ENCODE data around the gene LRRC3C.

Gene LRRC3C

DNA sequence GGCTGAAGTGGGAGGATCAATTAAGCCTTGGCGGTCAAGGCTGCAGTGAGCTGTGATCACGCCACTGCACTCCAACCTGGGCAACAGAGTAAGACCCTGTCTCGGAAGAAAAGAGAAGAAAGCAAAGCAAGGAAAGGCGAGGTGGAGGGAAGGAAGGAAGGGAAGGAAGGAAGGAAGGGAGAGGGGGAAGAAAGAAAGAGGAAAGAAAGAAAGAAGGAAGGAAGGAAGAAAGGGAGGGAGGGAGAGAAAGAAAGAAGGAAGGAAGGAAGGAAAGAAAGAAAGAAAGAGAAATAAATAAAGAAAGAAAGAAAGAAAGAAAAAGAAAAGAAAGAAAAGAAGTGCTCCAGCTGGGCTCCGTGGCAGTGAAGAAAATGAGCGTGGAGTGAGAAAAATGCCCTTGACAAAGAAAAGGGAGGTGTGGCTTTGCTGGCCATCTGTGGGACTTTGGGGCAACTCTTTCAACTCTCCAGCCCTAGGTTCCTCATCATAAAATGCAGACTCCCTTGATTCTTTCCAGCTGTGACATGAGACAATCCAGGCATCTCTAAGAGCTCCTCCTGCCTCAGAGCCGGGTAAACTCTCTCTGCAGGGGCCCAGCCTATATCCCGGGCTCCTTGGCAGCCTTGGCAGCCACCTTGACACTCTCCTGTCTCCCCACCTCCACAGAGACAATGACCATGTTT, 37.6 kb downstream of the LRRC3C start:
- TF ChIP-seq YY1 (IDR thresholded peaks at IDR 0.05; ENCODE audit: low read depth): no peak
- TF ChIP-seq, protein P1, sequence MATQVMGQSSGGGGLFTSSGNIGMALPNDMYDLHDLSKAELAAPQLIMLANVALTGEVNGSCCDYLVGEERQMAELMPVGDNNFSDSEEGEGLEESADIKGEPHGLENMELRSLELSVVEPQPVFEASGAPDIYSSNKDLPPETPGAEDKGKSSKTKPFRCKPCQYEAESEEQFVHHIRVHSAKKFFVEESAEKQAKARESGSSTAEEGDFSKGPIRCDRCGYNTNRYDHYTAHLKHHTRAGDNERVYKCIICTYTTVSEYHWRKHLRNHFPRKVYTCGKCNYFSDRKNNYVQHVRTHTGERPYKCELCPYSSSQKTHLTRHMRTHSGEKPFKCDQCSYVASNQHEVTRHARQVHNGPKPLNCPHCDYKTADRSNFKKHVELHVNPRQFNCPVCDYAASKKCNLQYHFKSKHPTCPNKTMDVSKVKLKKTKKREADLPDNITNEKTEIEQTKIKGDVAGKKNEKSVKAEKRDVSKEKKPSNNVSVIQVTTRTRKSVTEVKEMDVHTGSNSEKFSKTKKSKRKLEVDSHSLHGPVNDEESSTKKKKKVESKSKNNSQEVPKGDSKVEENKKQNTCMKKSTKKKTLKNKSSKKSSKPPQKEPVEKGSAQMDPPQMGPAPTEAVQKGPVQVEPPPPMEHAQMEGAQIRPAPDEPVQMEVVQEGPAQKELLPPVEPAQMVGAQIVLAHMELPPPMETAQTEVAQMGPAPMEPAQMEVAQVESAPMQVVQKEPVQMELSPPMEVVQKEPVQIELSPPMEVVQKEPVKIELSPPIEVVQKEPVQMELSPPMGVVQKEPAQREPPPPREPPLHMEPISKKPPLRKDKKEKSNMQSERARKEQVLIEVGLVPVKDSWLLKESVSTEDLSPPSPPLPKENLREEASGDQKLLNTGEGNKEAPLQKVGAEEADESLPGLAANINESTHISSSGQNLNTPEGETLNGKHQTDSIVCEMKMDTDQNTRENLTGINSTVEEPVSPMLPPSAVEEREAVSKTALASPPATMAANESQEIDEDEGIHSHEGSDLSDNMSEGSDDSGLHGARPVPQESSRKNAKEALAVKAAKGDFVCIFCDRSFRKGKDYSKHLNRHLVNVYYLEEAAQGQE (IDR thresholded peaks at IDR 0.05; ENCODE audit: low read depth): no peak
- TF ChIP-seq, protein P2, sequence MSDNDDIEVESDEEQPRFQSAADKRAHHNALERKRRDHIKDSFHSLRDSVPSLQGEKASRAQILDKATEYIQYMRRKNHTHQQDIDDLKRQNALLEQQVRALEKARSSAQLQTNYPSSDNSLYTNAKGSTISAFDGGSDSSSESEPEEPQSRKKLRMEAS (IDR thresholded peaks at IDR 0.05): no peak
- TF ChIP-seq TEAD4 (IDR thresholded peaks at IDR 0.05): no peak
- TF ChIP-seq RAD21 (IDR thresholded peaks at IDR 0.05; ENCODE audit: low read depth): no peak

DNA sequence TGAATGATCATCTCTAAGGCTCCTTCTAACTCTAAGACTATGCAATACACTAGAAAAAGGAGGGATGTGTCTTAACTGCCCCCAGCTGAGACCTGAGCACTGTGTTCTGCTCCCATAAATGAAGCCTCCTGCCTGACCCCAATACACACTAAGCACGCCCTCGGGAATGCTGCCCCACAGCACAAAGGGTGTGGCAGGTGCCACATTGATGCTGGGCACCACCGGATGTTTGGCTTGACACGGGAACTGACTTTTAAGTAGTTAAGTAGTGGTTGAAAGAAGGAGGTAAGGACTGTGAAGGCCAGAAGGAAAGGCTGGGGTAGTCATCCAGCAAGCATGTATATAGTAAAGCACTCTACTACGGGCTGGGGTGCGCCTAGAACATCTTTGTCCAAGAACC, 39.2 kb downstream of the LRRC3C start:
- TF ChIP-seq FOXM1 (IDR thresholded peaks at IDR 0.05; ENCODE audit: borderline replicate concordance, low read depth) (no peak), TEAD4 (IDR thresholded peaks at IDR 0.05) (no peak), CEBPB (IDR thresholded peaks at IDR 0.05) (no peak), TCF12 (IDR thresholded peaks at IDR 0.05; ENCODE audit: low read depth) (no peak), RAD21 (IDR thresholded peaks at IDR 0.05; ENCODE audit: low read depth) (no peak), CREB1 (IDR thresholded peaks at IDR 0.05; ENCODE audit: low read depth) (no peak), ZBTB7A (IDR thresholded peaks at IDR 0.05; ENCODE audit: low read depth) (no peak), EGR1 (IDR thresholded peaks at IDR 0.05) (no peak), YY1 (IDR thresholded peaks at IDR 0.05; ENCODE audit: low read depth) (no peak), TAF1 (IDR thresholded peaks at IDR 0.05; ENCODE audit: low read depth) (no peak), EP300 (IDR thresholded peaks at IDR 0.05; ENCODE audit: borderline replicate concordance) (no peak), NFIC (IDR thresholded peaks at IDR 0.05) (no peak)
- TF ChIP-seq, protein P1 (IDR thresholded peaks at IDR 0.05; ENCODE audit: low read depth): no peak
- TF ChIP-seq, protein P3, sequence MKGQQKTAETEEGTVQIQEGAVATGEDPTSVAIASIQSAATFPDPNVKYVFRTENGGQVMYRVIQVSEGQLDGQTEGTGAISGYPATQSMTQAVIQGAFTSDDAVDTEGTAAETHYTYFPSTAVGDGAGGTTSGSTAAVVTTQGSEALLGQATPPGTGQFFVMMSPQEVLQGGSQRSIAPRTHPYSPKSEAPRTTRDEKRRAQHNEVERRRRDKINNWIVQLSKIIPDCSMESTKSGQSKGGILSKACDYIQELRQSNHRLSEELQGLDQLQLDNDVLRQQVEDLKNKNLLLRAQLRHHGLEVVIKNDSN (IDR thresholded peaks at IDR 0.05): no peak
- TF ChIP-seq, protein P2 (IDR thresholded peaks at IDR 0.05): no peak

DNA sequence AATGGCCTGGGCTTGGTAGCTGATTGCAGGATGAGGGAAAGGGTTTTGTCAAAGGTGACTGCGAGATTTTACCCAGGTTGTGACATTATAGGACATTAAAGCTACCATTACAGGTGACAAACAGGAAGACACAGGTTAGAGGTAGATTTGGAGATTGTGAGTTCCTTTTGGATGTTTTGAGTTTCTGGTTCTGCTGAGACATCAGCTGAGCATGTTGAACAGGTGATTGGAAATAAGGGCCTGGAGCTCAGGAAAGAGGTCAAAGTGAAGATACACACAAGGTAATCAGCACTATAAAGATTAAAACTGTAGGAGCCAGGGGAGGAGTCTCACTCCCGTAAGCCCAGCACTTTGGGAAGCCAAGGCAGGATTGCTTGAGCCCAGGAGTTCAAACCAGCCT, 41.2 kb downstream of the LRRC3C start:
- no peak for TF ChIP-seq TCF12 (IDR thresholded peaks at IDR 0.05; ENCODE audit: low read depth)
- TF ChIP-seq, protein P1 (IDR thresholded peaks at IDR 0.05; ENCODE audit: low read depth): no peak
- no peak for TF ChIP-seq CEBPB (IDR thresholded peaks at IDR 0.05)
- TF ChIP-seq NFIC (IDR thresholded peaks at IDR 0.05): no peak
- no peak for TF ChIP-seq FOXM1 (IDR thresholded peaks at IDR 0.05; ENCODE audit: borderline replicate concordance, low read depth)
- TF ChIP-seq TAF1 (IDR thresholded peaks at IDR 0.05; ENCODE audit: low read depth): no peak
- TF ChIP-seq EGR1 (IDR thresholded peaks at IDR 0.05): no peak
- TF ChIP-seq, protein P2 (IDR thresholded peaks at IDR 0.05): no peak
- TF ChIP-seq YY1 (IDR thresholded peaks at IDR 0.05; ENCODE audit: low read depth): no peak
- TF ChIP-seq CREB1 (IDR thresholded peaks at IDR 0.05; ENCODE audit: low read depth): no peak
- no peak for TF ChIP-seq EP300 (IDR thresholded peaks at IDR 0.05; ENCODE audit: borderline replicate concordance)
- TF ChIP-seq RAD21 (IDR thresholded peaks at IDR 0.05; ENCODE audit: low read depth): no peak
- TF ChIP-seq, protein P3 (IDR thresholded peaks at IDR 0.05): no peak
- no peak for TF ChIP-seq ZBTB7A (IDR thresholded peaks at IDR 0.05; ENCODE audit: low read depth)
- no peak for TF ChIP-seq TEAD4 (IDR thresholded peaks at IDR 0.05)

DNA sequence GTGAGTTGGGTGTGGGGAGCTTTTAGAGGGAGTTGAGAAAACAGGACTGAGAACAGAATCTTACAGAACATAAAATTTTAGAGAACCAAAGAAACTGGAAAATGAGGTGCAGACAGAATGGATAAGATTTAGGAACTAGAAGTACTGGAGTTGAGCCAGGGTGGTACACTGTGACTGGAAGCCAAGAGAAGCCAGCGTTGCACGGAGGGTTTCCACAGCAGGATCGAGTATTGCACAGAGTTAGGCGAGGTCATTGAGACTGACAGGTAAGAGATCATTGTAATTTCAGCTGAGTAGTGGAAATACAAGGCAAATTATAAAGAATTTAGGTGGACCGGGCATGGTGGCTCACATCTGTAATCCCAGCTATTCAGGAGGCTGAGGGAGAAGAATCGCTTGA, 41.8 kb downstream of the LRRC3C start:
- TF ChIP-seq, protein P3 (IDR thresholded peaks at IDR 0.05): no peak
- no peak for TF ChIP-seq ZBTB7A (IDR thresholded peaks at IDR 0.05; ENCODE audit: low read depth)
- no peak for TF ChIP-seq YY1 (IDR thresholded peaks at IDR 0.05; ENCODE audit: low read depth)
- no peak for TF ChIP-seq TCF12 (IDR thresholded peaks at IDR 0.05; ENCODE audit: low read depth)
- TF ChIP-seq, protein P1 (IDR thresholded peaks at IDR 0.05; ENCODE audit: low read depth): no peak
- TF ChIP-seq TAF1 (IDR thresholded peaks at IDR 0.05; ENCODE audit: low read depth): no peak
- TF ChIP-seq EP300 (IDR thresholded peaks at IDR 0.05; ENCODE audit: borderline replicate concordance): no peak
- TF ChIP-seq TEAD4 (IDR thresholded peaks at IDR 0.05): no peak
- TF ChIP-seq FOXM1 (IDR thresholded peaks at IDR 0.05; ENCODE audit: borderline replicate concordance, low read depth): no peak
- no peak for TF ChIP-seq NFIC (IDR thresholded peaks at IDR 0.05)
- TF ChIP-seq CEBPB (IDR thresholded peaks at IDR 0.05): no peak
- no peak for TF ChIP-seq EGR1 (IDR thresholded peaks at IDR 0.05)
- no peak for TF ChIP-seq CREB1 (IDR thresholded peaks at IDR 0.05; ENCODE audit: low read depth)
- TF ChIP-seq, protein P2 (IDR thresholded peaks at IDR 0.05): no peak
- TF ChIP-seq RAD21 (IDR thresholded peaks at IDR 0.05; ENCODE audit: low read depth): no peak
